ENCODE data around the gene DHRS3.

DNA sequence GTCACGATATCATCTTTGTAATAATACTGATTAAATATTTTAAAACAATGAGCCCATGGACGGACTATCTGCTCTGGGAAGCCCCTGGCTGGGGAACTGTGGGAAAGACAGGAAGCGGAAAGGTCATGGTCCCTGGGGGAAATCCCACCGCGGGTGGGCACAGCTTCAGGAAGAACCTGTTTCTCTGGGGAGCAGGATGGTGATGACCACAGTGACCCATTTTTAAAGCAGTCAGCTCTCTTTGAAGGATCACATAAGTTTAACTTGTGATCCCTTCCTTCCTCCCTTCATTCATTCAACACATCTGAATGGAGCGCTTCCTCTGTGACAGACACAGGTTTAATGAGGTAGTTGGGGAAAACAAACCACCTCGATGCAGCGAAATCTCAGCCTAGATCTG lies 73.0 kb downstream of the DHRS3 start:
- TF ChIP-seq, protein P1, sequence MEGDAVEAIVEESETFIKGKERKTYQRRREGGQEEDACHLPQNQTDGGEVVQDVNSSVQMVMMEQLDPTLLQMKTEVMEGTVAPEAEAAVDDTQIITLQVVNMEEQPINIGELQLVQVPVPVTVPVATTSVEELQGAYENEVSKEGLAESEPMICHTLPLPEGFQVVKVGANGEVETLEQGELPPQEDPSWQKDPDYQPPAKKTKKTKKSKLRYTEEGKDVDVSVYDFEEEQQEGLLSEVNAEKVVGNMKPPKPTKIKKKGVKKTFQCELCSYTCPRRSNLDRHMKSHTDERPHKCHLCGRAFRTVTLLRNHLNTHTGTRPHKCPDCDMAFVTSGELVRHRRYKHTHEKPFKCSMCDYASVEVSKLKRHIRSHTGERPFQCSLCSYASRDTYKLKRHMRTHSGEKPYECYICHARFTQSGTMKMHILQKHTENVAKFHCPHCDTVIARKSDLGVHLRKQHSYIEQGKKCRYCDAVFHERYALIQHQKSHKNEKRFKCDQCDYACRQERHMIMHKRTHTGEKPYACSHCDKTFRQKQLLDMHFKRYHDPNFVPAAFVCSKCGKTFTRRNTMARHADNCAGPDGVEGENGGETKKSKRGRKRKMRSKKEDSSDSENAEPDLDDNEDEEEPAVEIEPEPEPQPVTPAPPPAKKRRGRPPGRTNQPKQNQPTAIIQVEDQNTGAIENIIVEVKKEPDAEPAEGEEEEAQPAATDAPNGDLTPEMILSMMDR (IDR thresholded peaks at IDR 0.05), result no peak
- TF ChIP-seq POLR2A (IDR thresholded peaks at IDR 0.05), result no peak
